NAMALWA (cell line): ENCODE measurements around the gene SOS1.
"Not testable (repeated sequence)": the region's sequence is repeated elsewhere in the genome, so short reads cannot be mapped to it uniquely, and the experiment has no call there.

Experiments used
- DNase-seq: peaks from one replicate; pipeline ENCODE4 v3.0.0-alpha.2; 2015; ENCODE audit warnings: low spot score

SOS1 gene

GRCh38 chr2:39120771-39121522 lies at the start of gene SOS1:
SOS1 (minus strand) TSS chr2:39121051; CDS start chr2:39120422, 629 bp downstream.
- DNase-seq = peak; percentile 94

GRCh38 chr2:39164089-39164488 lies 43.2 kb upstream of the SOS1 start:
- DNase-seq = no peak

GRCh38 chr2:39160982-39161381 lies 40.1 kb upstream of the SOS1 start:
- DNase-seq = no peak

GRCh38 chr2:39159283-39159682 lies 38.4 kb upstream of the SOS1 start:
- no peak for DNase-seq

- no peak for DNase-seq
These were observed 37.5 kb upstream of the SOS1 start for GRCh38 chr2:39158351-39158750.

GRCh38 chr2:39156846-39157245 lies 36.0 kb upstream of the SOS1 start:
- no peak for DNase-seq

- DNase-seq = no peak
These were observed 35.3 kb upstream of the SOS1 start for GRCh38 chr2:39156107-39156506.

- not testable (repeated sequence) for DNase-seq
These were observed 34.7 kb upstream of the SOS1 start for GRCh38 chr2:39155573-39155972.

GRCh38 chr2:39154944-39155343 lies 34.1 kb upstream of the SOS1 start:
- DNase-seq = no peak

- DNase-seq = no peak
These were observed 32.5 kb upstream of the SOS1 start for GRCh38 chr2:39153312-39153711.

- no peak for DNase-seq
These were observed 31.7 kb upstream of the SOS1 start for GRCh38 chr2:39152504-39152903.

GRCh38 chr2:39150890-39151497 lies 30.1 kb upstream of the SOS1 start:
- DNase-seq = no peak

GRCh38 chr2:39150102-39150562 lies 29.3 kb upstream of the SOS1 start:
- DNase-seq = no peak

GRCh38 chr2:39146630-39147029 lies 25.8 kb upstream of the SOS1 start:
- DNase-seq = no peak

GRCh38 chr2:39145906-39146421 lies 25.1 kb upstream of the SOS1 start:
- no peak for DNase-seq

GRCh38 chr2:39144416-39144815 lies 23.6 kb upstream of the SOS1 start:
- DNase-seq = no peak

- DNase-seq = no peak
These were observed 22.2 kb upstream of the SOS1 start for GRCh38 chr2:39142904-39143605.

- peak; percentile 91 for DNase-seq
These were observed 20.8 kb upstream of the SOS1 start for GRCh38 chr2:39141334-39142271.

- DNase-seq = not testable (repeated sequence)
These were observed 20.1 kb upstream of the SOS1 start for GRCh38 chr2:39140948-39141333.

GRCh38 chr2:39140322-39140847 lies 19.5 kb upstream of the SOS1 start:
- no peak for DNase-seq

GRCh38 chr2:39139511-39140237 lies 18.8 kb upstream of the SOS1 start:
- no peak for DNase-seq
